Right kidney (tissue), 9 donors: Measurements from ENCODE around the gene JAM2.
A peak's percentile ranks its signal among the peaks of the same experiment; 100 is the strongest.
"Not testable (repeated sequence)": the region's sequence is repeated elsewhere in the genome, so short reads cannot be mapped to it uniquely, and the experiment has no call there.

Experiments
- DNase-seq: peaks from one replicate; pipeline ENCODE4 v3.0.0-alpha.2; 2016
- long read RNA-seq, 8 donors: transcript quantifications; one replicate each; lab custom pipeline, GENCODE V29; 2026

The JAM2 gene
- long read RNA-seq, donor 1, partial matches to known transcripts = 966 of 1,345 reads
- long read RNA-seq, donor 1, other reads (novel, unspliced or antisense) = 379 of 1,345 reads
- long read RNA-seq, donor 2, partial matches to known transcripts = 521 of 1,070 reads
- long read RNA-seq, donor 2, other reads (novel, unspliced or antisense) = 549 of 1,070 reads
- long read RNA-seq, donor 3 = 0 reads
- long read RNA-seq, donor 4 = 0 reads
- long read RNA-seq, donor 5, partial matches to known transcripts = 167 of 1,321 reads
- long read RNA-seq, donor 5, other reads (novel, unspliced or antisense) = 1,153 of 1,321 reads
- long read RNA-seq, donor 6, partial matches to known transcripts = 241 of 1,205 reads
- long read RNA-seq, donor 6, other reads (novel, unspliced or antisense) = 964 of 1,205 reads
- long read RNA-seq, donor 7, partial matches to known transcripts = 0 of 1 reads
- long read RNA-seq, donor 7, other reads (novel, unspliced or antisense) = 0 of 1 reads
- long read RNA-seq, donor 8, partial matches to known transcripts = 0 of 5 reads
- long read RNA-seq, donor 8, other reads (novel, unspliced or antisense) = 5 of 5 reads

GRCh38 chr21:25638660-25639550 is at the start of gene JAM2:
JAM2 (plus strand) TSS chr21:25639258; CDS start chr21:25639822, 564 bp downstream.
- peak; percentile 62 for DNase-seq

- DNase-seq = no peak
Observed at GRCh38 chr21:25589887-25590286, 49.2 kb upstream of the JAM2 start.

GRCh38 chr21:25607151-25608043 is 31.7 kb upstream of the JAM2 start, which contains the start of gene MRPL39:
MRPL39 (minus strand) TSS chr21:25607481; CDS start chr21:25607475, 6 bp downstream.
- DNase-seq = peak; percentile 89

GRCh38 chr21:25608044-25608737 is 30.9 kb upstream of the JAM2 start:
- peak; percentile 66 for DNase-seq

GRCh38 chr21:25614441-25614840 is 24.6 kb upstream of the JAM2 start:
- DNase-seq = no peak

- DNase-seq = no peak
Observed at GRCh38 chr21:25615880-25616279, 23.2 kb upstream of the JAM2 start.

GRCh38 chr21:25619198-25619597 is 19.9 kb upstream of the JAM2 start:
- no peak for DNase-seq

GRCh38 chr21:25624511-25624910 is 14.5 kb upstream of the JAM2 start:
- DNase-seq = no peak

GRCh38 chr21:25625036-25625435 is 14.0 kb upstream of the JAM2 start:
- no peak for DNase-seq

- DNase-seq = not testable (repeated sequence)
Observed at GRCh38 chr21:25625776-25626555, 13.1 kb upstream of the JAM2 start.

- no peak for DNase-seq
Observed at GRCh38 chr21:25626757-25627156, 12.3 kb upstream of the JAM2 start.

- DNase-seq = no peak
Observed at GRCh38 chr21:25632296-25632695, 6.8 kb upstream of the JAM2 start.

- no peak for DNase-seq
Observed at GRCh38 chr21:25635310-25635709, 3.7 kb upstream of the JAM2 start.

GRCh38 chr21:25636727-25637126 is 2.3 kb upstream of the JAM2 start:
- no peak for DNase-seq

- DNase-seq = no peak
Observed at GRCh38 chr21:25637851-25638659, 1.0 kb upstream of the JAM2 start.

GRCh38 chr21:25639551-25640201 is 618 bp downstream of the JAM2 start:
- peak; percentile 79 for DNase-seq

- DNase-seq = peak; percentile 75
Observed at GRCh38 chr21:25640202-25640942, 1.3 kb downstream of the JAM2 start.

- no peak for DNase-seq
Observed at GRCh38 chr21:25640943-25641292, 1.9 kb downstream of the JAM2 start.
